ENCODE results near the gene EEFSEC.

DNA sequence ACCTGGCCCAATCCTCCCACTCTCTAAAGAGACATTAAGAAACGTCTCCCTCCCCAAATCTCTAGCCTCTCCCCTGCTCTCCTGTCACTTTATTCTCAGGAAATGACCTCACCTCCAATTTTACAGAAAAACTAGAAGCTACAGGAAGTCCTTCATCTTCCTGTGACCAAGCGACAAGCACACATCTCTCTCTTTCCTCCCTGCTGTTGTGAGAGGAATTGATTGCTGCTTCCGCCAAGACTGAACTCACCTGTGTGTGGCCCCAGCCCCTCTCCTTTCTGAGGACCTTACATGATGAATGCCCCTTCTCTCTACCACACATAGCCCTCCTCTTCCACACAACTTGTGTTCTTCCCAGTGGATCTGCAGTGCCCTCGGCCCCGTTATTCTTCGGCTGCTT is 295.2 kb downstream of the EEFSEC start:
- TF ChIP-seq, protein P1, sequence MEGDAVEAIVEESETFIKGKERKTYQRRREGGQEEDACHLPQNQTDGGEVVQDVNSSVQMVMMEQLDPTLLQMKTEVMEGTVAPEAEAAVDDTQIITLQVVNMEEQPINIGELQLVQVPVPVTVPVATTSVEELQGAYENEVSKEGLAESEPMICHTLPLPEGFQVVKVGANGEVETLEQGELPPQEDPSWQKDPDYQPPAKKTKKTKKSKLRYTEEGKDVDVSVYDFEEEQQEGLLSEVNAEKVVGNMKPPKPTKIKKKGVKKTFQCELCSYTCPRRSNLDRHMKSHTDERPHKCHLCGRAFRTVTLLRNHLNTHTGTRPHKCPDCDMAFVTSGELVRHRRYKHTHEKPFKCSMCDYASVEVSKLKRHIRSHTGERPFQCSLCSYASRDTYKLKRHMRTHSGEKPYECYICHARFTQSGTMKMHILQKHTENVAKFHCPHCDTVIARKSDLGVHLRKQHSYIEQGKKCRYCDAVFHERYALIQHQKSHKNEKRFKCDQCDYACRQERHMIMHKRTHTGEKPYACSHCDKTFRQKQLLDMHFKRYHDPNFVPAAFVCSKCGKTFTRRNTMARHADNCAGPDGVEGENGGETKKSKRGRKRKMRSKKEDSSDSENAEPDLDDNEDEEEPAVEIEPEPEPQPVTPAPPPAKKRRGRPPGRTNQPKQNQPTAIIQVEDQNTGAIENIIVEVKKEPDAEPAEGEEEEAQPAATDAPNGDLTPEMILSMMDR (IDR thresholded peaks at IDR 0.05; ENCODE audit: low read depth, low read length) = no peak
- TF ChIP-seq EZH2phosphoT487 (IDR thresholded peaks at IDR 0.05; ENCODE audit: low read depth) = no peak

All from OCI-LY3 (cell line).